ENCODE measurements around the gene TTI1. TPM values are rescaled to one million over a fixed set of nuclear protein-coding genes. Genes with fewer than 3 reads are reported as not detected.

TTI1 gene
- total RNA-seq, 2 experiments from 2014 or later, result 10.6 to 11.4 TPM

DNA sequence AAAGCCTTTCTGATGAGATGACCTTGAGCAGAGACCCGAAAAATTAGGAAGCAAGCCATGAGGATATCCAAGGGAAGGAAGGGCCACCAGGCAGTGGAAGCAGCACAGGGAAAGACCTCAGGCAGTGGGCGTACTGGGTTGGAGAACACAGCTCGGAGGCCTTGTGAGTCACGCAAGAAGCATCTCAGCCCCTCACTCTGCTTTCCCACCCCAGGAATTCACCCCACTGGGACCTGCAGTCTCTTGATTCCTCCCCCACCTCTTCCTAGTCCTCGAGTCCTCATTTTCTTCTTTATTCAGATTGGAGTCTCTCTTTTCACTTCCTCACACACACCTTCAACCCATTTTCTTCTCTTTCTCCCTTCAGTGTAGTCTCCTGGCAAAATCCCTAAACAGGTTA is 27.3 kb upstream of the TTI1 start:
- Mint-ChIP-seq H3K4me3 (no peak overlapping the region), H3K9me3 (no peaks in the 10 kb centered on the region), H3K27ac (no peak overlapping the region), H3K4me1 (ENCODE audit: low read depth) (peaks cover 13% of the 10 kb centered on the region), H3K36me3 (ENCODE audit: low read depth) (peaks cover 28% of the 10 kb centered on the region), H3K27me3 (no peaks in the 10 kb centered on the region)
- CTCF ChIA-PET, result no interaction called here
- no peak overlapping the region for H3K27ac ChIP-seq (ENCODE audit: low read depth in 1 of 2, low read length in 2 of 2)
- ATAC-seq (ENCODE audit: poor library complexity) (no peak), DNase-seq (no peak)
- H3K4me3 ChIP-seq (ENCODE audit: low read length), result no peak overlapping the region
- no peaks in the 10 kb centered on the region for H3K27me3 ChIP-seq (ENCODE audit: control insufficient read depth in 1 of 2, insufficient read depth in 2 of 2, low read length in 2 of 2)
- peaks cover 83% of the 10 kb centered on the region for H3K36me3 ChIP-seq (ENCODE audit: insufficient read depth, low read length)
- POLR2A ChIA-PET, result no interaction called here
- peaks cover 3% of the 10 kb centered on the region for H3K4me1 ChIP-seq (ENCODE audit: insufficient read depth, low read length)
- intact Hi-C loops (cut with DNase I, micrococcal nuclease), result no loop called here
- H3K9me3 ChIP-seq (ENCODE audit: control insufficient read depth in 1 of 2, insufficient read depth in 1 of 2, low read length in 2 of 2), result no peaks in the 10 kb centered on the region
- TF ChIP-seq, protein P1, sequence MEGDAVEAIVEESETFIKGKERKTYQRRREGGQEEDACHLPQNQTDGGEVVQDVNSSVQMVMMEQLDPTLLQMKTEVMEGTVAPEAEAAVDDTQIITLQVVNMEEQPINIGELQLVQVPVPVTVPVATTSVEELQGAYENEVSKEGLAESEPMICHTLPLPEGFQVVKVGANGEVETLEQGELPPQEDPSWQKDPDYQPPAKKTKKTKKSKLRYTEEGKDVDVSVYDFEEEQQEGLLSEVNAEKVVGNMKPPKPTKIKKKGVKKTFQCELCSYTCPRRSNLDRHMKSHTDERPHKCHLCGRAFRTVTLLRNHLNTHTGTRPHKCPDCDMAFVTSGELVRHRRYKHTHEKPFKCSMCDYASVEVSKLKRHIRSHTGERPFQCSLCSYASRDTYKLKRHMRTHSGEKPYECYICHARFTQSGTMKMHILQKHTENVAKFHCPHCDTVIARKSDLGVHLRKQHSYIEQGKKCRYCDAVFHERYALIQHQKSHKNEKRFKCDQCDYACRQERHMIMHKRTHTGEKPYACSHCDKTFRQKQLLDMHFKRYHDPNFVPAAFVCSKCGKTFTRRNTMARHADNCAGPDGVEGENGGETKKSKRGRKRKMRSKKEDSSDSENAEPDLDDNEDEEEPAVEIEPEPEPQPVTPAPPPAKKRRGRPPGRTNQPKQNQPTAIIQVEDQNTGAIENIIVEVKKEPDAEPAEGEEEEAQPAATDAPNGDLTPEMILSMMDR (IDR thresholded peaks at IDR 0.05), result no peak

DNA sequence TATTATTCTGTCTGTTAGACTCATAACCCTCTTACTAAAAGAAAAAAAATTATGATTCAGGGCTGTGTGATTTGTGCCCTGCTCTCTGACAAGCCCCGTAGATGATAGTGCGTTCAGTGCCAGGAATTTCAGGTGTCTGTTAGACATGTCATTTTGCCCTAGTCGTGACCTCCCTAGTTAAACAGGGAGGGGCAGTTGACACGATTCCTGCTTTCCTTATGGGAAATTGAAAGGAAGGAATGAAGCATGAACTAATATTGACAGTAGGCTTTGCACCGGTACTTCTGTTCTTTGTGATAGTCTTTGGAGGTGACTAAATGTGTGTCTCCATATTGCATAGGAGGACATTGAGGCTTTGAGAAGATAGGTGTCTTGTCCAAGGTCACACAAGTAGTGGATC is 26.6 kb upstream of the TTI1 start:
- Mint-ChIP-seq H3K9me3 (no peaks in the 10 kb centered on the region), H3K4me3 (no peak overlapping the region), H3K36me3 (ENCODE audit: low read depth) (peaks cover 33% of the 10 kb centered on the region), H3K4me1 (ENCODE audit: low read depth) (peaks cover 18% of the 10 kb centered on the region), H3K27ac (no peak overlapping the region), H3K27me3 (no peaks in the 10 kb centered on the region)
- H3K36me3 ChIP-seq (ENCODE audit: insufficient read depth, low read length), result peaks cover 79% of the 10 kb centered on the region
- H3K9me3 ChIP-seq (ENCODE audit: control insufficient read depth in 1 of 2, insufficient read depth in 1 of 2, low read length in 2 of 2), result no peaks in the 10 kb centered on the region
- ATAC-seq (ENCODE audit: poor library complexity) (no peak), DNase-seq (no peak)
- ChIA-PET CTCF (no interaction called here), POLR2A (no interaction called here)
- no peak overlapping the region for H3K27ac ChIP-seq (ENCODE audit: low read depth in 1 of 2, low read length in 2 of 2)
- H3K27me3 ChIP-seq (ENCODE audit: control insufficient read depth in 1 of 2, insufficient read depth in 2 of 2, low read length in 2 of 2), result no peaks in the 10 kb centered on the region
- peaks cover 3% of the 10 kb centered on the region for H3K4me1 ChIP-seq (ENCODE audit: insufficient read depth, low read length)
- intact Hi-C loops (cut with DNase I, micrococcal nuclease), result loop anchor here (5.0 kb wide), 2 partner anchors 107 to 297 kb away; partner anchors contain the start of gene TGM2 (in 2 of the 2)
- TF ChIP-seq, protein P1 (IDR thresholded peaks at IDR 0.05), result no peak
- H3K4me3 ChIP-seq (ENCODE audit: low read length), result no peak overlapping the region

DNA sequence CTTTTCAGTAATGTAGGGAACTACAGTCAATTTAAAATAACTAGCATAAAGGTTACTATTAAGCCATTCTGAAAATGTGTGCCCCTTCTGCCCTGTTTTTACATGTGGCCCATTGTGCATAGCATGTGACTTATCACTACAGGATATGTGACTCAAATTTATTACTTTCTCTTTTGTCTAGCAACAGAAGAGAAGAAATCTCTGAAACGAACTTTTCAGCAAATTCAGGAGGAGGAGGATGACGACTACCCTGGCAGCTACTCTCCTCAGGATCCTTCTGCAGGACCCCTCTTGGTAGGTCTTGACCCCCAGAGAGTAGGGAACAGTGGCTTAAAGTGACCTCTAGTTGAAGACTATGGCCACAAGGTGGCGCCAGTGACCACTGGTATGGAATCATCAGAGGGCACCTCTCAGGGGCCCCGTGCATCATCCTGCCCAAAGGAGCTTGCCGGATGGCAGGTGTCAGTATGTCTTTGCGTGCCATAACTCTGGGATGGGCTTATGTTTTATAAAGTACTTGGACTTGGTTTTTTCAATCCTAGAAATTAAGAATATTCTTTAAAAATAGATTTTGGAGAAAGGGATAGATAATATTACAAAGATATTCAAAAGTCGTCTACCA is 24.2 kb upstream of the TTI1 start:
- Mint-ChIP-seq H3K27ac (peak overlapping the region; percentile 50), H3K27me3 (no peaks in the 10 kb centered on the region), H3K4me3 (no peak overlapping the region), H3K36me3 (ENCODE audit: low read depth) (peaks cover 48% of the 10 kb centered on the region), H3K9me3 (no peaks in the 10 kb centered on the region), H3K4me1 (ENCODE audit: low read depth) (peaks cover 29% of the 10 kb centered on the region)
- ChIA-PET POLR2A (interaction anchor here (0.6 to 0.7 kb wide), 3 partner anchors 9 to 24 kb away, joined by 3 to 4 read pairs (median 3); partner anchors contain the start of genes RPRD1B and TTI1), CTCF (interaction anchor here (0.8 to 2.2 kb wide), 13 partner anchors 9 to 378 kb away, joined by 3 to 11 read pairs (median 6); partner anchors contain the start of genes RPRD1B, SNHG17 and TTI1)
- Histone ChIP-seq H3K27me3 (ENCODE audit: control insufficient read depth in 1 of 2, insufficient read depth in 2 of 2, low read length in 2 of 2) (no peaks in the 10 kb centered on the region), H3K9me3 (ENCODE audit: control insufficient read depth in 1 of 2, insufficient read depth in 1 of 2, low read length in 2 of 2) (no peaks in the 10 kb centered on the region), H3K27ac (ENCODE audit: low read depth in 1 of 2, low read length in 2 of 2) (no peak overlapping the region), H3K4me3 (ENCODE audit: low read length) (no peak overlapping the region), H3K4me1 (ENCODE audit: insufficient read depth, low read length) (peaks cover 3% of the 10 kb centered on the region), H3K36me3 (ENCODE audit: insufficient read depth, low read length) (peaks cover 61% of the 10 kb centered on the region)
- TF ChIP-seq, protein P1 (IDR thresholded peaks at IDR 0.05), result peak; percentile 93
- intact Hi-C loops (cut with DNase I, micrococcal nuclease), result loop anchor here (1.0 to 5.0 kb wide), 3 partner anchors 110 to 300 kb away; partner anchors contain the start of gene TGM2 (in 2 of the 2)
- peak; percentile 62 to 86 (median 72) for DNase-seq
- ATAC-seq (ENCODE audit: poor library complexity), result peak; percentile 91
